ENCODE results near the gene EHHADH. TPM values are rescaled to one million over a fixed set of nuclear protein-coding genes. Genes with fewer than 3 reads are reported as not detected.

EHHADH gene
- total and polyA plus RNA-seq, 4 donors: 2.8 to 11.1 (median 6.3) TPM

DNA sequence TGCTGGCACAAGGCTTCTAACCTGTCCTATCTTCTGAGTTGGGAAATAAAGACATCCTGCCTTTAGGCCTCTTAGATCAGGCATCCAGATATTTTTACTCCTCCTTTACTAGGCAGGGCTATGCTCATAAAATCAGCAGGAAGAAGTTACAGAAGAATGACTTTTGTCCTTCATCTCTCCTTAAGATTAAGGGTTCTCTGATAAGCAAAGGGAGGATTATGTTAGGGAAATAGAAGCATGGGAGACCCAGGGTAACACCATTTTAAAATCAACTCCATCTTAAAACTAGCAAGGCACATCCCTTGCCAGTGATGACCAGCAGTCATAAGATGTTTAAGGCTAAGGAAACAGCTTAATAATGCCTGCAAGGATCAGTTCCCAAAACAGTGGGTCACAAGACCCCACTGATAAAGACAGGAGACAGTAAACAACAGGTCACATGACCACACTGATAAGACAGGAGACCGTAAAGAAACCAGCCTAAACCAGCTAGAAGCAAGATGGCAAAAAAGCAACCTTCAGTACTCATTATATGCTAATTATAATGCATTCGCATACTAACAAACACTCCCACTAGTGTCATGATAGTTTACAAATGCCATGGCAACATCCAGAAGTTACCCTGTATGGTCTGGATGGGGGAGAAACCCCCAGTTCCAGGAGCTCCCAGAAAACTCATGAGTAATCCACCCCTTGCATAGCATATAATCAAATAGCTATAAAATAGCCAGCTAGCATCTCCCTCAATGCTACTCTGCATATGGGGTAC, 14.5 kb upstream of the EHHADH start:
- H3K9ac ChIP-seq (ENCODE audit: insufficient read depth in 1 of 2, low read length in 2 of 2): no peak overlapping the region
- no peak overlapping the region for H3K27ac ChIP-seq (ENCODE audit: low read depth in 1 of 2, low read length in 1 of 2)
- H3K4me3 ChIP-seq: no peak overlapping the region
- DNase-seq (no peak), ATAC-seq (ENCODE audit: insufficient read depth, low FRiP score) (no peak)
- TF ChIP-seq, protein P1, sequence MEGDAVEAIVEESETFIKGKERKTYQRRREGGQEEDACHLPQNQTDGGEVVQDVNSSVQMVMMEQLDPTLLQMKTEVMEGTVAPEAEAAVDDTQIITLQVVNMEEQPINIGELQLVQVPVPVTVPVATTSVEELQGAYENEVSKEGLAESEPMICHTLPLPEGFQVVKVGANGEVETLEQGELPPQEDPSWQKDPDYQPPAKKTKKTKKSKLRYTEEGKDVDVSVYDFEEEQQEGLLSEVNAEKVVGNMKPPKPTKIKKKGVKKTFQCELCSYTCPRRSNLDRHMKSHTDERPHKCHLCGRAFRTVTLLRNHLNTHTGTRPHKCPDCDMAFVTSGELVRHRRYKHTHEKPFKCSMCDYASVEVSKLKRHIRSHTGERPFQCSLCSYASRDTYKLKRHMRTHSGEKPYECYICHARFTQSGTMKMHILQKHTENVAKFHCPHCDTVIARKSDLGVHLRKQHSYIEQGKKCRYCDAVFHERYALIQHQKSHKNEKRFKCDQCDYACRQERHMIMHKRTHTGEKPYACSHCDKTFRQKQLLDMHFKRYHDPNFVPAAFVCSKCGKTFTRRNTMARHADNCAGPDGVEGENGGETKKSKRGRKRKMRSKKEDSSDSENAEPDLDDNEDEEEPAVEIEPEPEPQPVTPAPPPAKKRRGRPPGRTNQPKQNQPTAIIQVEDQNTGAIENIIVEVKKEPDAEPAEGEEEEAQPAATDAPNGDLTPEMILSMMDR (IDR thresholded peaks at IDR 0.05; ENCODE audit: control extremely low read depth, extremely low read depth): no peak
- no peaks in the 10 kb centered on the region for H3K4me1 ChIP-seq (ENCODE audit: control insufficient read depth in 5 of 5, insufficient read depth in 5 of 5, low read length in 5 of 5)
- peaks cover 0 to 6% (median 0%) of the 10 kb centered on the region in 3 donors for H3K27me3 ChIP-seq (ENCODE audit: control insufficient read depth in 3 of 3, insufficient read depth in 3 of 3, low read length in 2 of 3)
- no peaks in the 10 kb centered on the region for H3K36me3 ChIP-seq (ENCODE audit: control insufficient read depth in 4 of 4, insufficient read depth in 4 of 4, low read length in 4 of 4)
- no peaks in the 10 kb centered on the region for H3K9me3 ChIP-seq (ENCODE audit: control insufficient read depth in 4 of 4, insufficient read depth in 3 of 4, low read length in 3 of 4)
- WGBS, 2 donors: 69 to 75% methylated on average over 2 of the region's 2 CpGs

DNA sequence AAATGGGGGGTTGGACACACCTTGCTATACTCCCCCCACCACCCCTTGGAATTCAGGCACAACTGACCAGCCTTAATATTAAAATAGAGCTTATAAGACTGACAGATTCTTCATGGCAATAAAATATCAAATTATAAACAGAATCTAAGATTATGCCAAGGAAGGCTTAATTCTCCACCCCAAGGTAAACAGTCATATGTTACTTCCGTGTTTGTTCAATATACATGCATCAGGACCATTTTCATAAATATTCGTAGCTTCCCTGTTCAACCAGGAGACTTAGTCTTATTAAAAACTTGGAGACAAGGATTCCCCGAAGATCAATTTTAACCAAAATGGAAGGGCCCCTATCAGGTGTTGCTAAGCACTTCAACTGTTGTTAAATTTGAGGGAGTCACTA, 13.3 kb upstream of the EHHADH start:
- H3K9me3 ChIP-seq (ENCODE audit: control insufficient read depth in 4 of 4, insufficient read depth in 3 of 4, low read length in 3 of 4): no peaks in the 10 kb centered on the region
- H3K4me3 ChIP-seq: no peak overlapping the region
- no peak overlapping the region for H3K9ac ChIP-seq (ENCODE audit: insufficient read depth in 1 of 2, low read length in 2 of 2)
- H3K4me1 ChIP-seq (ENCODE audit: control insufficient read depth in 5 of 5, insufficient read depth in 5 of 5, low read length in 5 of 5): no peaks in the 10 kb centered on the region
- ATAC-seq (ENCODE audit: insufficient read depth, low FRiP score) (no peak), DNase-seq (no peak)
- H3K27ac ChIP-seq (ENCODE audit: low read depth in 1 of 2, low read length in 1 of 2): no peak overlapping the region
- no peaks in the 10 kb centered on the region for H3K36me3 ChIP-seq (ENCODE audit: control insufficient read depth in 4 of 4, insufficient read depth in 4 of 4, low read length in 4 of 4)
- WGBS, 2 donors: 91 to 94% methylated on average over 3 of the region's 3 CpGs
- TF ChIP-seq, protein P1 (IDR thresholded peaks at IDR 0.05; ENCODE audit: control extremely low read depth, extremely low read depth): no peak
- peaks cover 0 to 6% (median 0%) of the 10 kb centered on the region in 3 donors for H3K27me3 ChIP-seq (ENCODE audit: control insufficient read depth in 3 of 3, insufficient read depth in 3 of 3, low read length in 2 of 3)

DNA sequence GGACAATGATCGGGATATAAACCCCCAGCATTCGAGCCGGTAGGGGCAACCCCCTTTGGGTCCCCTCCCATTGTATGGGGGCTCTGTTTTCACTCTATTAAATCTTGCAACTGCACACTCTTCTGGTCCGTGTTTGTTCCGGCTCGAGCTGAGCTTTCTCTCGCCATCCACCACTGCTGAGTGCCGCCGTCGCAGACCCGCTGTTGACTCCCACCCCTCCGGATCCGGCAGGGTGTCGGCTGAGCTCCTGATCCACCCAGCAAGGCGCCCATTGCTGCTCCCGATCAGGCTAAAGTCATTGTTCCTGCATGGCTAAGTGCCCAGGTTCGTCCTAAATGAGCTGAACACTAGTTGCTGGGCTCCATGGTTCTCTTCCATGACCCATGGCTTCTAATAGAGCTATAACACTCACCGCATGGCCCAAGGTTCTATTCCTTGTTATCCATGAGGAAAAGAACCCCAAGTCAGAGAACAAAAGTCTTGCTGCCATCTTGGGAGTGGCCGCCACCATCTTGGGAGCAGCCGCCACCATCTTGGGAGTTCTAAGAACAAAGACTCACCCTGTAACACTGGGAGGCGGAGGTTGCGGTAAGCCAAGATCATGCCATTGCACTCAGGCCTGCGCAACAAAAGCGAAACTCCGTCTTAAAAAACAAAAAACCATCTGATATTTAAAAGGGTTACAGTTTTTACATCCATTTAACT, 11.2 kb upstream of the EHHADH start:
- ATAC-seq (ENCODE audit: insufficient read depth, low FRiP score) (no peak), DNase-seq (no peak)
- TF ChIP-seq, protein P1 (IDR thresholded peaks at IDR 0.05; ENCODE audit: control extremely low read depth, extremely low read depth): no peak
- Histone ChIP-seq H3K27me3 (ENCODE audit: control insufficient read depth in 3 of 3, insufficient read depth in 3 of 3, low read length in 2 of 3) (peaks cover 0 to 3% (median 0%) of the 10 kb centered on the region in 3 donors), H3K27ac (ENCODE audit: low read depth in 1 of 2, low read length in 1 of 2) (no peak overlapping the region), H3K4me1 (ENCODE audit: control insufficient read depth in 5 of 5, insufficient read depth in 5 of 5, low read length in 5 of 5) (no peaks in the 10 kb centered on the region), H3K36me3 (ENCODE audit: control insufficient read depth in 4 of 4, insufficient read depth in 4 of 4, low read length in 4 of 4) (no peaks in the 10 kb centered on the region), H3K9me3 (ENCODE audit: control insufficient read depth in 4 of 4, insufficient read depth in 3 of 4, low read length in 3 of 4) (no peaks in the 10 kb centered on the region), H3K4me3 (no peak overlapping the region), H3K9ac (ENCODE audit: insufficient read depth in 1 of 2, low read length in 2 of 2) (no peak overlapping the region)
- 95% methylated on average over 25 of the region's 25 CpGs for WGBS, 2 donors

Data from lung (tissue), 12 donors.